Mononuclear cell (primary cell): ENCODE data around the gene HNRNPUL1. TPM values are rescaled to one million over a fixed set of nuclear protein-coding genes. Genes with fewer than 3 reads are reported as not detected.
A peak's percentile ranks its signal among the peaks of the same experiment; 100 is the strongest.

ENCODE experiments used
- H3K27me3 ChIP-seq: 2 replicates; pipeline ENCODE4 v1.6.0; 2011; ENCODE audit warnings: low read length, control low read depth; ENCODE audit not compliant: insufficient read depth
- H3K4me1 ChIP-seq: 2 replicates; pipeline ENCODE4 v1.5.1; 2011; ENCODE audit warnings: mild to moderate bottlenecking, low read length, control low read depth; ENCODE audit not compliant: insufficient read depth
- H3K4me3 ChIP-seq: 2 replicates; pipeline ENCODE4 v1.5.1; 2011; ENCODE audit warnings: mild to moderate bottlenecking, low read length, moderate library complexity
- H3K9me3 ChIP-seq: 2 replicates; pipeline ENCODE4 v1.5.1; 2011; ENCODE audit warnings: low read depth, mild to moderate bottlenecking, control low read depth, low read length
- total RNA-seq: library from RNA; depleted of rRNA; stranded (reverse); fragments of >200 nt; gene quantifications from one replicate; pipeline ENCODE4 v1.2.3, GENCODE V29; 2012

Gene HNRNPUL1
- total RNA-seq, 1 donor = 171 TPM

DNA sequence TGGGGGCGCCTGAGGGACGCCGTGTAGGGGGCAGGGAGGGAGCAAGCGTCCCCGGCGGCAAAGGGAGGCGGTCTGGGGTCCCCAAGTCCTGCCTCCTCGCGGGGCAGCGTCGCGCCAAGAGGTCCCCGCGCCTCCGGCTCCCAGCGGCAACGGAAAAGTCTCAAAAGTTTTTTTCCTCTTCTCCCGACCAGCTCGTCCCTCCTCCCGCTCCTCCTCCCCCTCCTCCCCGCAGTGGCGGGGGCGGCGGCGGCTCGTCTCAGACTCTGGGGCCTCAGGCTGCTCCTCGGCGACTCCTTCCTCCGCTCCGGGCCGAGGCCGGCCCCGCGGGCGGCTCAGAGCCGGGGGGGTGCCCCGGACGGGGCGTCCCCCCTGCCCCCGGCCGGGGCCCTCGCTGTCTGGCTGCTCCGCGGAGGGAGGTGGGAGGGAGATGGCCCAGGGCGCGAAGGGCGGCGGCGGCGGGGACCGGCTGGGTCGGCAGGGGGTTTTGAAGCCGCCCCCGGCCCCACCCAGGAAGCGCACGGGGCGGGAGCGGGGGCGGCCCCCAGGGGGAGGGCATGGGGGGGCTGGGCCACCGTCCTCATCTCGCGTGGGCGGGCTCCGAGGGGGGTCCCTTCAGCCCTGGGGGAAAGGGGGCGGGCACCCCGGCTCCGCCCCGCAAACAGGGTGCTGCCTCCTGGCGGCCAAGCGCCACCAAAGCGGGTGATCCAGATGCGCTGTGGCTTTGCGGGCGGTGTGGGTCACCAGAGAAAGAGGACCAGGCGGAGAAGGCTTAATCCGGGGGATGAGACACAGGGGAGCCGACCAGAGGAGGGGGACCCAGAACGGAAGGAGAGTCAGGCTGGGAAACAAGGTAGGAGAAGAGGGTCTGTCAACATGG, 89.5 kb downstream of the HNRNPUL1 start, which contains the start of gene TGFB1:
TGFB1 (minus strand) TSS at position 457 of the 877 bp plus-strand sequence. CDS start 878 bp downstream, outside the sequence.
- Histone ChIP-seq H3K27me3 (no peaks in the 10 kb centered on the region), H3K4me3 (peak within 1 kb of the TSS; percentile 82), H3K9me3 (no peaks in the 10 kb centered on the region), H3K4me1 (peaks cover 72% of the 10 kb centered on the region)

GRCh38 chr19:41354343-41354953, 90.3 kb downstream of the HNRNPUL1 start:
- Histone ChIP-seq H3K4me3 (no peak overlapping the region), H3K4me1 (peaks cover 66% of the 10 kb centered on the region), H3K27me3 (no peaks in the 10 kb centered on the region), H3K9me3 (no peaks in the 10 kb centered on the region)

DNA sequence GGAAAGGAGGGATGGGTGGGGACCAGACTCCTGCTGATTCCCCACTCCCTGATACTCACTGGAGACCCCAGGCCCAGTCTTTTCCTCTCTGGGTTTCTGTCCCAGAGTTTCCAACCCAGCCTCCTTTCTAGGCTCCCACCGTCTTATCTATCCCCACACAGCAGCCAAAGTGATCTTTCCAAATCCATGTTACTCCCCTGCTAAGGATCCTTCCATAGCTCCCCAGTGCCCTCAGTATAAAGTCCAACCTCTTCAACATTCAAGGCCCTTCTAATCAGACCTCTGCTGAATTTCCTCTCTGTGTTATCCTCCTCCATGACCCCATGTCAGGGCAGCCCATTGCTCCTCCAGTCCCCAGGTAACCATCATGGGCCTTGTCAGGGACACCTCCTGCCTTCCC, 90.9 kb downstream of the HNRNPUL1 start:
- peaks cover 61% of the 10 kb centered on the region for H3K4me1 ChIP-seq
- H3K9me3 ChIP-seq = no peaks in the 10 kb centered on the region
- H3K27me3 ChIP-seq = no peaks in the 10 kb centered on the region
- H3K4me3 ChIP-seq = no peak overlapping the region

GRCh38 chr19:41355802-41356201, 91.6 kb downstream of the HNRNPUL1 start:
- peaks cover 53% of the 10 kb centered on the region for H3K4me1 ChIP-seq
- H3K9me3 ChIP-seq = no peaks in the 10 kb centered on the region

DNA sequence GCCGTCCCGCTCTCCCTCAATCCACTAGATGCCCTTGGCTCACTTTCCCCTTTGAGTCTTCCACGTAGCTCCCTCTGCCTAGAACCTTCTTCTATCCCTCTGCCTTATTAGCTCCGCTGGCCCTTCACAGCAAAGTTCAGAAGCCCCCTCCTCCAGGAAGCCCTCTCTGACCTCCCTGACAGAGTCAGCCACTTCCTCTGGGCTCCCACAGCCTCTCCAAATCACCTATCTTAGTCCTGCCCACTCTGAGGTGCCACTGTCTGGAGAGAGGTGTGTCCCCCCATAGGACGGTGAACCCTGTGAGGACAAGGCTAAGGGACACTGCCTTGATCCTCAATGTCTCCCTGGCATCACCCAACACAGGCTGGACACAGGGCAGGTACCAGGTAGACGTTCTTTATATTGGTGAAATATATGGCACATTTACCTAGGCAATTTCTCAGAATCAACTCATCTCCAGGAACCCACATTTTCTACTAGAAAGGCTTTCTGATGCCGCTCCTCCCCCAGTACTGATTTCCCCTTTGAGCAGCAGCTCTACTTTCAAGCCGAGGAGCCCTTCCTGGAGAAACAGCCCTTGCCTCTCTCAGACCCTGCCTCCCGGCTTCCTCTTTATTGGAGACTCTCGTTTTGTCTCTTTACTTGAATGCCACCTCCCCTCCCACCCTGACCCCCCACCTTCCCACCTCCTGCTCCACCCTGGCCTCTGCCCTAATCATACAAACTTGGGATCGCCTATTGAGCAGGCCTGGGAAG, 93.0 kb downstream of the HNRNPUL1 start:
- no peak overlapping the region for H3K4me3 ChIP-seq
- H3K27me3 ChIP-seq = no peaks in the 10 kb centered on the region
- H3K4me1 ChIP-seq = peaks cover 49% of the 10 kb centered on the region
- H3K9me3 ChIP-seq = no peaks in the 10 kb centered on the region

More at GRCh38 chr19:41355802-41356201, 91.6 kb downstream of the HNRNPUL1 start:
- H3K27me3 ChIP-seq = no peaks in the 10 kb centered on the region
- no peak overlapping the region for H3K4me3 ChIP-seq

Other genes starting within 250 kb of the HNRNPUL1 start
- gene CYP2A13, start 175.9 kb upstream of the HNRNPUL1 start, total RNA-seq = not detected
- 0.10 TPM for gene CYP2F1, start 149.9 kb upstream of the HNRNPUL1 start, total RNA-seq
- gene CYP2S1, start 71.2 kb upstream of the HNRNPUL1 start, total RNA-seq = 2.1 TPM
- gene AXL, start 45.1 kb upstream of the HNRNPUL1 start, total RNA-seq = 0.31 TPM
- 10.1 TPM for gene CCDC97, start 45.8 kb downstream of the HNRNPUL1 start, total RNA-seq
- gene TGFB1, start 89.5 kb downstream of the HNRNPUL1 start, total RNA-seq = 90.6 TPM
- gene B9D2, start 99.8 kb downstream of the HNRNPUL1 start, total RNA-seq = 3.8 TPM
- 14.2 TPM for gene TMEM91, start 112.2 kb downstream of the HNRNPUL1 start, total RNA-seq
- gene EXOSC5, start 133.0 kb downstream of the HNRNPUL1 start, total RNA-seq = 8.0 TPM
- 30.2 TPM for gene BCKDHA, start 133.4 kb downstream of the HNRNPUL1 start, total RNA-seq
- 0.42 TPM for gene B3GNT8, start 163.0 kb downstream of the HNRNPUL1 start, total RNA-seq
- 13.0 TPM for gene DMAC2, start 175.5 kb downstream of the HNRNPUL1 start, total RNA-seq
- gene ERICH4, start 178.8 kb downstream of the HNRNPUL1 start, total RNA-seq = not detected